Epithelial cell of esophagus (primary cell): ENCODE results near the gene PRCD.

Experiments
- DNase-seq: peaks from one replicate; pipeline ENCODE4 v3.0.0; 2010; ENCODE audit warnings: low read depth
- H3K4me3 ChIP-seq: 2 replicates; pipeline ENCODE4 v1.5.1; 2011; ENCODE audit warnings: mild to moderate bottlenecking, low read length, control low read depth
- TF ChIP-seq, protein P1 (sequence below): IDR thresholded peaks from 2 replicates; pipeline ENCODE4 v1.5.1; 2011; ENCODE audit warnings: low read depth, mild to moderate bottlenecking, low read length, control low read depth, inconsistent platforms; ENCODE audit not compliant: insufficient read depth; ENCODE audit errors: missing control alignments

PRCD gene, protein sequence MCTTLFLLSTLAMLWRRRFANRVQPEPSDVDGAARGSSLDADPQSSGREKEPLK

DNA sequence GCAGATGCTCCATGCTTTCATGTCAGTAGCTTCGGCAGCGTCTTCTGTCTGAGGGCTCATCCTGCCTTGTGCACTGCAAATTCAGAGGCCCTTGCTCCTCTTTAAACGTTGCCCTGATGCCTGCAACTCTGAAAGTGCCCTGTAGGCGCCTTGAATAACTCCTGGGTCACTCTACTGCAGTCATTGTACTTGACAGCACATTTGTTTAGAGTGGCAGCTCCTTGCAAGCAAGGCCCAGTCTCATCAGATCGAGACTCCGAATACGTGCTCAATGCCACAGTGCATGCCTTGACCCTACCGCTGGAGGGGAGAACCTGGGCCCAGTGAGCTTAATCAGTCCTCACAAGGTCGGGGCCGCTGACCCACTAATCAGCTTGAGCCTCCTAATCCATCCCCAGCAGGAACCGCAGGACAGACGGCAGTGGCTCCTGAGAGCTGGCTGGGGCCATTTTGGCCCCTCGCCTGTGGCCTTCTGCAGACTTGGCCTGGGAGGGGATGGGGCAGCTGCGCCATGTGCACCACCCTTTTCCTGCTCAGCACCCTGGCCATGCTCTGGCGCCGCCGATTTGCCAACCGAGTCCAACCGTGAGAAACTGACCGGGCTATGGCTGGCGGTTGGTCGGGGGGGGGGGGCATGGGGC is at the start of gene PRCD:
PRCD (plus strand) TSS at position 414 of the 641 bp plus-strand sequence; CDS start at position 512, 98 bp downstream.
- DNase-seq = no peak
- TF ChIP-seq, protein P1, sequence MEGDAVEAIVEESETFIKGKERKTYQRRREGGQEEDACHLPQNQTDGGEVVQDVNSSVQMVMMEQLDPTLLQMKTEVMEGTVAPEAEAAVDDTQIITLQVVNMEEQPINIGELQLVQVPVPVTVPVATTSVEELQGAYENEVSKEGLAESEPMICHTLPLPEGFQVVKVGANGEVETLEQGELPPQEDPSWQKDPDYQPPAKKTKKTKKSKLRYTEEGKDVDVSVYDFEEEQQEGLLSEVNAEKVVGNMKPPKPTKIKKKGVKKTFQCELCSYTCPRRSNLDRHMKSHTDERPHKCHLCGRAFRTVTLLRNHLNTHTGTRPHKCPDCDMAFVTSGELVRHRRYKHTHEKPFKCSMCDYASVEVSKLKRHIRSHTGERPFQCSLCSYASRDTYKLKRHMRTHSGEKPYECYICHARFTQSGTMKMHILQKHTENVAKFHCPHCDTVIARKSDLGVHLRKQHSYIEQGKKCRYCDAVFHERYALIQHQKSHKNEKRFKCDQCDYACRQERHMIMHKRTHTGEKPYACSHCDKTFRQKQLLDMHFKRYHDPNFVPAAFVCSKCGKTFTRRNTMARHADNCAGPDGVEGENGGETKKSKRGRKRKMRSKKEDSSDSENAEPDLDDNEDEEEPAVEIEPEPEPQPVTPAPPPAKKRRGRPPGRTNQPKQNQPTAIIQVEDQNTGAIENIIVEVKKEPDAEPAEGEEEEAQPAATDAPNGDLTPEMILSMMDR = peak; percentile 9
- H3K4me3 ChIP-seq = peak within 1 kb of the TSS; percentile 28

DNA sequence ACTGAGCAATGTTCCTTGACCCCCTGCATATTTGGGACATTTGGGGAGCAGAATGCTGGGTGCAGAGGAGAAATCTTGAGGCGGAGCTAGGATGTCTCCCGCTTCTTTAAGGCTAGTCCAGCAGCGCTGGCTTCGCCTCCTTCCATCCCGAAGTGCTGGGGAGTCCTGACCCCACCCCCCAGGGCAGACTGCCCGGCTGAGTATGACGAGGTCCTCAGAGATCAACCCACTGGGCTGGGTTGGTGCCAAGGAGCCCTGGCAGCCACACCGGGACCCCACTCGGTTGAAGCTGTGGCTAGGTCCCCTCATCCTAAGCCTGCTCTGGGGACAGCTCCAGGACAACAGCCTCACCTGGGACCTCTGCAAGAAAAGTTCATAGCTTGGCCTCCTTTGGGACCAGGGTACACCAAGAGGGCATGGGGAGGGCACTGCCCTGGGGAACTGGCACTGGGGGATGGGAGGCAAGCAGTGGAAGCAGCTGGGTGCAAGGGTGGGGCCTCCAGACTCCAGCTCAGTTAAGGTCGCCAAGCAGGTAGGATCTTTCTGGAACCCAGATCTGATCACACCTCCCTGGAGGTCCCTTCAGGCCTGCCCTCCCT is 49.6 kb upstream of the PRCD start:
- TF ChIP-seq, protein P1 = no peak

DNA sequence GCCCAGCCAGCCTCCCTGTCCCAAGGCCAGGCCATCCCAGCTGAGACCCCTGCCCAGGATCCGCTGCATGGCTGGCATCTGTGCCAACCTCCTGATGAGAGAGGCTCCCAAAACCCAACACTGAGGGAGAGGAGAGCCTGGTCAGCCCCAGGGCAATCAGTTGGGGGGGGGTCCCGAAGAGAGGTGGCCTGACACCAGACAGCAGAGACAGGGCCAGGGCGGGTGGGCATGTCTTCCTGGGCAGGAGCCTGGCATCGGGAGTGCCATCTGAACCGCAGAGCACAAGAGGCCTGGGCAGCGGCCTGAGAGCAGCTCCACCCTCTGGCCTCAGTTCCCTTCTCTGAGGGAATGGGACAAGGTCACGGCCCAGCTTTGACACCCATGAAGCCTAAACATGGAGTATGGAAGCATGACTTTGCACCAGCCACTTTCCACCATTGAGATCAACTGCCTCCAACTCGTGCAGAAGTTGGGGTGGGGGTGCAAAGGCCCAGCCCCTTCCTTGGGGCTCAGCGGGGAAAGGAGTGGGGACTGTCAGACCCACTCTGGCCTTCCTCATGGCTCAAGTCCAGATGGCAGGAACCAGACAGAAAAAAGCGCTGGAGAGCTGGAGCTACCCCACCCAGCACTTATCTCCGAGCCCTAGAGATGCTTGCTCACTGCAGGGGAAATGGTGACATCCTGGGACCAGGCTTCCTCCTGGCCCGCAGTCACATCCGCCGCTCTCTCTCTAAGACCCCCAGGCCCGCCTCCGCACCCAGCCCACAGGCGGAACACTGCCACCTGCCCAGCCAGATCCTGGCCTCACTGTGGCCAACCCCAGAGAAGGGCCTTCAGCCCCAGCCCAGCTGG is 48.3 kb upstream of the PRCD start:
- TF ChIP-seq, protein P1 = no peak
- H3K4me3 ChIP-seq = no peak overlapping the region
- no peak for DNase-seq

More for the DNA sequence above, 49.6 kb upstream of the PRCD start:
- no peak for DNase-seq
- H3K4me3 ChIP-seq = no peak overlapping the region

DNA sequence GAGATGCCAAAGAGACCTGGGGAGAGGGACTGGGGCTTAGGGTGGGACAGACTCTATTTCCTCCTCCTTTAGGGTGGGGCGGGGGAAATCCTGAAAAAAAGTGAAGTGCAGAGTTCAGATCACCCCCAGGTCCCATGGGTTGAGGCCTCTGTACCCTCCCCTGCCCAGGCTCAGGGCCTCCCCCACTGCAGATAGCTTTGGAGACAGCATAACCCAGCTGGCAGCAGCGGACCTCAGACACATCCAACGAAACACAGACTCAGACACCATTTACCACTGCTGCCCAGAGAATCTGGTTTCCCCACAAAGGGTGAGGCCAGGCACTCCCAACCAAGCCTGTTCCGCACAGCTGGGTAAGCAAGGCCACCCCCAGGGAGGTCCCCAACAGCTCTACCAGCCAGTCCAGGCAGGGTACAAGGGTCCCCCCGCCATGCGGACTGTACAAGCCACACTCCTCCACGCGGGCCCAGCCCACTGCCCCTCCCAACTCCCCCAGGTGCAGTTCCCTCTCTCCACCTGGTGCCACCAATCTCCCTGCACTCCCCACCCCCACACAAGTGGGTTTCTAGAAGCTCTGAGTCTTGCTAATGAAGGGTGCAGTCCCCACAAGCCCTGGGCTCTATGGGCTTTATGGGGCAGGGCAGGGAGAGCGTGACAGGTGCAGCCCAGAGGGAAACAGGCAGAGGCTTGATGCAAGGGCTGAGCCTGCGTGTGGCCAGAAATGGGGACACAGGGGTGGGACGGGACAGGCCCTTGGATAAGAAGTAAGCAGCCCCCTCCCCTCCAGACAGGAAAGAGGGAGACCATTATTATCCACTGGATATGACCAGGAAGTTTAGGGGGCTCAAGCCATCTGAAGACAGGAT is 47.5 kb upstream of the PRCD start:
- H3K4me3 ChIP-seq = no peak overlapping the region
- TF ChIP-seq, protein P1 = no peak
- DNase-seq = peak; percentile 43

DNA sequence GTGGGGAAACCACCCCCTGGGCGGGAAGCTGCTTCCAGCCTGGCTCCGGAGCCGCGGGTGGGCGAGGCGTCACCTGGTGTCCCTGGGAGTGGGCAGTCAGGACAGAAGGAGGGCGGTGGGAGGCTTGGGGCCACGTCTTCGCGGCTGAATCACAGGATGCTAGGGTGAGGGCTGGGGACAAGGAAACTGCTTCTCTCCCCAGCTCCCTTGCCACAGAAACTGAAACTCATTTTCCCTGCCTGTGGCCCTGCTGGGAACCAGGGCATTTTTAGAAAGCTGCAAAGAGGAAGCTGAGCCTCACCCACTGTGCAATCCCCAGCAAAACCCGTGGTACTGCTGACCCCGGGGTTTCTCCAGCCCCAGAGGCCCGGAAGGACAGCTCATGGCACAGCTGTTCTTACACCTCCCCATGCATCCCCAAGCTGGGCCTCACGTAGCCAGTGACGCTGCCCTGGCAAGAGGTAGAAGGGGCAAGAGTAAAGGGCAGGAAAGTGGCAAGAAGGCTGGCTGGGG is 46.8 kb upstream of the PRCD start:
- TF ChIP-seq, protein P1 = no peak
- H3K4me3 ChIP-seq = no peak overlapping the region
- DNase-seq = peak; percentile 71
